Suppressor macrophage treated with lipopolysaccharide for 4 hours (primary cell): ENCODE measurements around the gene C1orf210.

Experiments
- DNase-seq: peaks from one replicate; pipeline ENCODE4 v3.0.0-alpha.2; 2020

C1orf210 gene

GRCh38 chr1:43285269-43285990, at the start of gene C1orf210:
C1orf210 (minus strand) TSS chr1:43285581; CDS start chr1:43283270, 2,311 bp downstream.
- no peak for DNase-seq

GRCh38 chr1:43334453-43335205, 49.2 kb upstream of the C1orf210 start:
- DNase-seq, result no peak

- no peak for DNase-seq
Measured at GRCh38 chr1:43331688-43332087, 46.3 kb upstream of the C1orf210 start.

- peak; percentile 89 for DNase-seq
Measured at GRCh38 chr1:43329995-43330751, 44.8 kb upstream of the C1orf210 start.

GRCh38 chr1:43327549-43328292, 42.3 kb upstream of the C1orf210 start:
- no peak for DNase-seq

GRCh38 chr1:43325381-43325780, 40.0 kb upstream of the C1orf210 start:
- DNase-seq, result no peak

- DNase-seq, result no peak
Measured at GRCh38 chr1:43324810-43325209, 39.4 kb upstream of the C1orf210 start.

- no peak for DNase-seq
Measured at GRCh38 chr1:43322506-43322905, 37.1 kb upstream of the C1orf210 start.

GRCh38 chr1:43321331-43321891, 36.0 kb upstream of the C1orf210 start:
- DNase-seq, result no peak

GRCh38 chr1:43319766-43320165, 34.4 kb upstream of the C1orf210 start:
- DNase-seq, result no peak

- DNase-seq, result no peak
Measured at GRCh38 chr1:43319288-43319687, 33.9 kb upstream of the C1orf210 start.

- DNase-seq, result no peak
Measured at GRCh38 chr1:43318831-43319230, 33.5 kb upstream of the C1orf210 start.

- DNase-seq, result no peak
Measured at GRCh38 chr1:43317817-43318471, 32.6 kb upstream of the C1orf210 start.

GRCh38 chr1:43316738-43317520, 31.5 kb upstream of the C1orf210 start:
- DNase-seq, result no peak

- DNase-seq, result no peak
Measured at GRCh38 chr1:43315963-43316737, 30.8 kb upstream of the C1orf210 start.

- no peak for DNase-seq
Measured at GRCh38 chr1:43315481-43315880, 30.1 kb upstream of the C1orf210 start.

GRCh38 chr1:43314233-43314632, 28.9 kb upstream of the C1orf210 start:
- no peak for DNase-seq

GRCh38 chr1:43313771-43314170, 28.4 kb upstream of the C1orf210 start:
- DNase-seq, result no peak

- no peak for DNase-seq
Measured at GRCh38 chr1:43312663-43313515, 27.5 kb upstream of the C1orf210 start.
